Cardiac ventricle fibroblast (primary cell): ENCODE measurements around the gene CCDC102B. TPM values are rescaled to one million over a fixed set of nuclear protein-coding genes. Genes with fewer than 3 reads are reported as not detected.

Source experiments
- total RNA-seq: library from RNA; depleted of rRNA; stranded (reverse); fragments of >200 nt; gene quantifications from 2 replicates; pipeline ENCODE4 v1.2.3, GENCODE V29; 2015

CCDC102B gene
- 11.2 and 16.6 TPM in 2 replicates for total RNA-seq

GRCh38 chr18:68797871-68798270 lies at the start of gene CCDC102B:
Gene CCDC102B, plus strand, starts transcription at chr18:68798080. Its CDS starts 38,684 bp downstream, at chr18:68836764.

Other genes starting within 250 kb of the CCDC102B start
- gene TMX3, start 83.0 kb upstream of the CCDC102B start, total RNA-seq, result 32.8 and 42.5 TPM in 2 replicates